ENCODE data around the gene PLXNA4. TPM values are rescaled to one million over a fixed set of nuclear protein-coding genes. Genes with fewer than 3 reads are reported as not detected.

Gene PLXNA4
- total RNA-seq, 2 experiments from 2014 or later: 0.18 to 0.70 TPM

DNA sequence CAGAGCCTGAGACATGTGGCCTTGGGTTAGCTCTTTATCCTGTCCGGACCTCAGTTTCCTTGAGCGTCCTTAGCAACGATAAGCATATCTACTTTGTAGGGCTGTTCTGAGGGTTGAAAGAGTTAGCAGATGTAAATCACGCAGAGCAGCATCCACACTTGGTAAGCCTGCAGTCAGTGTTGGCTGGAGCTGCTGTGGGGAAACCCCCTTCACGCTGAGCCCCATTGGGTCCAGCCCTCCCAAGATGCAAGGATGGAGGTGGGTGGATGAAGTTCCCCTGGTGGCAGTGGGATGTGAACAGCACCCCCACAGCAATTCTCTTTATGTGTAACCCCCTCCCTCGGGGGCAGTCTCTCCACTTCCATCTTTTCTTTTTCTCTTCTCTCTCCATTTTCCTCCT, 109.9 kb downstream of the PLXNA4 start:
- H3K27ac Mint-ChIP-seq: no peak overlapping the region
- peak; percentile 47 for ATAC-seq
- CTCF ChIA-PET: interaction anchor here (1.0 to 1.9 kb wide), 3 partner anchors 10 to 148 kb away, joined by 3 to 5 read pairs (median 4); no protein-coding TSS in a partner anchor

DNA sequence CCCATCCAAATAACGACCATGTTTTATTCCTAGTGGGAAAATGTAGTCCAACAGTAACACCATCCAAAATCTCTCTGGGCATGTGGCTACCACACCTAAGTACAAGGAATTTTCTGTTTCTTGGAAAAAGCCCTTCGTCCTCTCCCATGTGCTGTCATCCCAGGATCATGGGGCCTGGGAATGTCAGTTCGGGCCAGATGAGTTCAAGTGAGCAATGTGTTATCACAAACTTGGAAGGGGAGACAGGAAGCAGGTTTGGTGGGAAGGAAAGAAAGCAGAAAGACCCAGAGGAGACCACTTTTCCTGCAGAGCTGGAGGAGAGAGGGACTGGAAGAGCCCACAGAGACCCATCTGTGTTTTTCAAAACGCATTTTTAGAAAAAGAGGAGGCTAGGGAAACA, 110.8 kb downstream of the PLXNA4 start:
- H3K27ac Mint-ChIP-seq: no peak overlapping the region
- intact Hi-C loops (cut with micrococcal nuclease): no loop called here

More for the DNA sequence above, 109.9 kb downstream of the PLXNA4 start:
- H3K36me3 Mint-ChIP-seq (ENCODE audit: low read depth): no peaks in the 10 kb centered on the region
- intact Hi-C loops (cut with micrococcal nuclease): no loop called here
- no peaks in the 10 kb centered on the region for H3K9me3 Mint-ChIP-seq
- DNase-seq: no peak
- H3K4me3 Mint-ChIP-seq: no peak overlapping the region
- POLR2A ChIA-PET: interaction anchor here (1.0 kb wide), 1 partner anchor 9 kb away, joined by 3 read pairs; no protein-coding TSS in a partner anchor
- H3K27me3 Mint-ChIP-seq: no peaks in the 10 kb centered on the region
- peaks cover 19% of the 10 kb centered on the region for H3K4me1 Mint-ChIP-seq (ENCODE audit: low read depth)
- TF ChIP-seq, protein P1, sequence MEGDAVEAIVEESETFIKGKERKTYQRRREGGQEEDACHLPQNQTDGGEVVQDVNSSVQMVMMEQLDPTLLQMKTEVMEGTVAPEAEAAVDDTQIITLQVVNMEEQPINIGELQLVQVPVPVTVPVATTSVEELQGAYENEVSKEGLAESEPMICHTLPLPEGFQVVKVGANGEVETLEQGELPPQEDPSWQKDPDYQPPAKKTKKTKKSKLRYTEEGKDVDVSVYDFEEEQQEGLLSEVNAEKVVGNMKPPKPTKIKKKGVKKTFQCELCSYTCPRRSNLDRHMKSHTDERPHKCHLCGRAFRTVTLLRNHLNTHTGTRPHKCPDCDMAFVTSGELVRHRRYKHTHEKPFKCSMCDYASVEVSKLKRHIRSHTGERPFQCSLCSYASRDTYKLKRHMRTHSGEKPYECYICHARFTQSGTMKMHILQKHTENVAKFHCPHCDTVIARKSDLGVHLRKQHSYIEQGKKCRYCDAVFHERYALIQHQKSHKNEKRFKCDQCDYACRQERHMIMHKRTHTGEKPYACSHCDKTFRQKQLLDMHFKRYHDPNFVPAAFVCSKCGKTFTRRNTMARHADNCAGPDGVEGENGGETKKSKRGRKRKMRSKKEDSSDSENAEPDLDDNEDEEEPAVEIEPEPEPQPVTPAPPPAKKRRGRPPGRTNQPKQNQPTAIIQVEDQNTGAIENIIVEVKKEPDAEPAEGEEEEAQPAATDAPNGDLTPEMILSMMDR (IDR thresholded peaks at IDR 0.05): no peak

DNA sequence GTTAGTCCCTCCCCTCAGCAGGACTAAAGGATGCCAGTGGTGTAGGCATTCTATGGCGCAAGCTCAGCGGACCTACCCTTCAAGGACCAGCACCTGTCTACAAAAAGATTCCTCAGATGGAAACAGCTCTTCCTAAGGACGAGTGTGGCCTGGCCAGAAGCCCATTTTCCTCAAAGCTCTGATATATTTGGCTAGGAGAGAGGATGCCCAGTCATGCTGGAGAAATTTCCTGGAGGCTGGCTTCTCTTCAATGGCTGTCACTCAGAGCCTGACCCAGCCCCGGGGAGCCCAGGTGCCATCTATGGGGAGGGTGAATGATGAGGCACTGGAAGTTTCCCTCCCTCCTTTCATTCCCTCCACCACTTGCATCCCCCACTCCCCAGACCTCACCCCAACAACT, 111.5 kb downstream of the PLXNA4 start:
- CTCF ChIA-PET: no interaction called here
- intact Hi-C loops (cut with micrococcal nuclease): no loop called here
- TF ChIP-seq, protein P1 (IDR thresholded peaks at IDR 0.05): no peak

More for the DNA sequence above, 110.8 kb downstream of the PLXNA4 start:
- POLR2A ChIA-PET: interaction anchor here (1.0 kb wide), 1 partner anchor 9 kb away, joined by 3 read pairs; no protein-coding TSS in a partner anchor
- TF ChIP-seq, protein P1 (IDR thresholded peaks at IDR 0.05): no peak
- Mint-ChIP-seq H3K36me3 (ENCODE audit: low read depth) (no peaks in the 10 kb centered on the region), H3K4me1 (ENCODE audit: low read depth) (peaks cover 28% of the 10 kb centered on the region), H3K4me3 (no peak overlapping the region), H3K9me3 (no peaks in the 10 kb centered on the region), H3K27me3 (no peaks in the 10 kb centered on the region)
- ATAC-seq (no peak), DNase-seq (no peak)
- CTCF ChIA-PET: no interaction called here

DNA sequence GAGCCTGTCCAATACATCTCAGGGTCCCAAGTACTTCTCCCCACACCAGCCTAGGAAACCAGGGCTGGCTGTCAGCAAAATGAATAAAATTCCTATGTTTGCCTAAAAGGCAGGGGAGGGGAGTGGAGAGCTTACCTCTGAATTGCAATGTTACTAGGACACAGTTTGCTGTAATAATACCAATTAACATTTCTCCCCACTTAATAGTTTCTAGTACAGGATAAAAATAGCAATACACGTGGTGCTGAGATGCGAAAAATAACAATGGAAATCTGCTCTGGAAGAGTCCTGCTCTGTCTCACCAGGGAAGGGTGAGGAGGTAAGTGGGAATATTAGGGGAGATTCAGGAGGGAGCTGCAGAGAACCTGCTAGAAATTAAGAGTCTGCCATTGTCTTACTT, 112.3 kb downstream of the PLXNA4 start:
- H3K4me1 Mint-ChIP-seq (ENCODE audit: low read depth): peaks cover 30% of the 10 kb centered on the region
- TF ChIP-seq, protein P1 (IDR thresholded peaks at IDR 0.05): no peak
- H3K4me3 Mint-ChIP-seq: no peak overlapping the region
- ATAC-seq (no peak), DNase-seq (no peak)
- intact Hi-C loops (cut with micrococcal nuclease): no loop called here
- H3K9me3 Mint-ChIP-seq: no peaks in the 10 kb centered on the region
- H3K27me3 Mint-ChIP-seq: no peaks in the 10 kb centered on the region
- H3K36me3 Mint-ChIP-seq (ENCODE audit: low read depth): no peaks in the 10 kb centered on the region
- H3K27ac Mint-ChIP-seq: no peak overlapping the region
- POLR2A ChIA-PET: interaction anchor here (0.8 kb wide), 1 partner anchor 35 kb away, joined by 4 read pairs; no protein-coding TSS in a partner anchor
- CTCF ChIA-PET: interaction anchor here (0.6 to 1.4 kb wide), 3 partner anchors 14 to 117 kb away, joined by 3 to 4 read pairs (median 3); no protein-coding TSS in a partner anchor

More for the DNA sequence above, 111.5 kb downstream of the PLXNA4 start:
- POLR2A ChIA-PET: no interaction called here
- H3K36me3 Mint-ChIP-seq (ENCODE audit: low read depth): no peaks in the 10 kb centered on the region
- H3K4me3 Mint-ChIP-seq: no peak overlapping the region
- ATAC-seq (no peak), DNase-seq (no peak)
- peaks cover 30% of the 10 kb centered on the region for H3K4me1 Mint-ChIP-seq (ENCODE audit: low read depth)
- H3K9me3 Mint-ChIP-seq: no peaks in the 10 kb centered on the region
- no peaks in the 10 kb centered on the region for H3K27me3 Mint-ChIP-seq
- H3K27ac Mint-ChIP-seq: no peak overlapping the region

DNA sequence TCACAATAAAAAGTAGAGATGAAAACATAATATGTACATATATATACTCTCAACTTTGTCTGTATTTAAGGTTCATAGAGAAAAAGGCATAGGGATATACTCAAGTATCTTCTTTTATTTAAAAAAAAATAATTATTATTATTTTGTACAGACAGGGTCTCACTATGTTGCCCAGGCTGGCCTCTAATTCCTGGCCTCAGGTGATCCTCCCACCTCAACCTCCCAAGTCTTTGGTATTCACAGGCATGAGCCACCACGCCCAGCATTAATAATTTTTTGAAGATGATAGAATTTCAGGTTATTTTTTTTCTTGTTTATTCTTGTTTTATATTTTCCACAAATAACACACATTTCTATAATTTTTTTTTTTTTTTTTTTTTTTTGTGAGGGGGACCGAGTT, 113.8 kb downstream of the PLXNA4 start:
- Mint-ChIP-seq H3K36me3 (ENCODE audit: low read depth) (no peaks in the 10 kb centered on the region), H3K4me3 (no peak overlapping the region), H3K9me3 (no peaks in the 10 kb centered on the region), H3K4me1 (ENCODE audit: low read depth) (peaks cover 30% of the 10 kb centered on the region), H3K27me3 (no peaks in the 10 kb centered on the region), H3K27ac (no peak overlapping the region)
- ChIA-PET POLR2A (no interaction called here), CTCF (interaction anchor here (0.6 kb wide), 1 partner anchor 127 kb away, joined by 3 read pairs; no protein-coding TSS in a partner anchor)
- ATAC-seq (no peak), DNase-seq (no peak)
- intact Hi-C loops (cut with micrococcal nuclease): no loop called here
- TF ChIP-seq, protein P1 (IDR thresholded peaks at IDR 0.05): no peak

All from activated CD8-positive, alpha-beta T cell treated with anti-CD3 and anti-CD28 coated beads for 36 hours (primary cell).